ENCODE measurements around the gene EXOSC1.
A peak's percentile ranks its signal among the peaks of the same experiment; 100 is the strongest.
"Not testable (repeated sequence)": the region's sequence is repeated elsewhere in the genome, so short reads cannot be mapped to it uniquely, and the experiment has no call there.

The EXOSC1 gene, protein sequence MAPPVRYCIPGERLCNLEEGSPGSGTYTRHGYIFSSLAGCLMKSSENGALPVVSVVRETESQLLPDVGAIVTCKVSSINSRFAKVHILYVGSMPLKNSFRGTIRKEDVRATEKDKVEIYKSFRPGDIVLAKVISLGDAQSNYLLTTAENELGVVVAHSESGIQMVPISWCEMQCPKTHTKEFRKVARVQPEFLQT

DNA sequence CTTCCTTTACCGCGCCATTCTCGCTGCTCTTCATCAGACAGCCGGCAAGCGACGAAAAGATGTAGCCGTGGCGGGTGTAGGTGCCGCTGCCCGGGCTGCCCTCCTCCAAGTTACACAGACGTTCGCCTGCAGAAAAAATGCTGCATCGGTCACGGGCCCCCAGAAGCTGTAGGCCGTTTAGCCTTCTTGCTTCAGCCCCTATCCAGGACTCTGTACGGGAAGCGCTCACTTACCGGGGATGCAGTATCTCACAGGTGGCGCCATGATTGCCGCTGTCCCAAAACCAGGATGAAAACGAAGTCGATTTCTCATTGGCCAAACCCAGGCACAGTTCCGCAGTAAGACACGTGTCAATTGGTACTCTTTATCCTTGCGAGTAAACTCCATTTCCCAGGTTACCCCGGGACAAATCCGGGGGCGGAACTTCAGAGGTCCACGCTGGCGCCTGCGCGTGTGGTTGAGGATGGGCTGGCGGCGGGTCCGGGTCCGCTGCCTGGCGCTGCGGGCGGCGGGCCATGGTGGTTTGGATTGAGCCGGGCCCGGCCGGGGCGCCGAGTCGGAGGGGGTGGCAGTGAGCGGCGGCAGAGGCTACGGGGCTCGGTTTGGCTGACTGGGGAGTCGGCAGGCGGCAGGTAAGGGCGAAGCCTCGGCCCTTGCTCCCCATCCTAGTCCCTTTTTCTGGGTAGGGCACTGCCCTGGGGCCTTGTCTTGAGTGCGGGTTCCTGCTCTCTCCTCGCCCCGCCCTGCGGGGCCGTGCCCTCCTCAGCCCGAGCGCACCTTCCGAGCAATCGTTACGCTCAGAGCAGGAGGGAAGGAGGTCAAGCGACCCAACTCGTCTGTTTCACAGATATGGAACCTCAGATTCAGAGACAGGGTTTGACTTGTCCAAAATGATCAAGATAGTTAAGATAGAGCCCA, at the start of gene EXOSC1, which contains the start of gene ZDHHC16:
Gene EXOSC1 (minus strand): TSS at position 285 of the 918 bp plus-strand sequence. CDS start 21 bp downstream, at position 264.
Gene ZDHHC16 (plus strand): TSS at position 454 of the 918 bp plus-strand sequence. CDS start 5,501 bp downstream, outside the sequence.
- peak; percentile 95 for DNase-seq (ENCODE audit: low spot score)

- DNase-seq (ENCODE audit: low spot score), result no peak
Observed at GRCh38 chr10:97494863-97495506, 49.2 kb upstream of the EXOSC1 start.

DNA sequence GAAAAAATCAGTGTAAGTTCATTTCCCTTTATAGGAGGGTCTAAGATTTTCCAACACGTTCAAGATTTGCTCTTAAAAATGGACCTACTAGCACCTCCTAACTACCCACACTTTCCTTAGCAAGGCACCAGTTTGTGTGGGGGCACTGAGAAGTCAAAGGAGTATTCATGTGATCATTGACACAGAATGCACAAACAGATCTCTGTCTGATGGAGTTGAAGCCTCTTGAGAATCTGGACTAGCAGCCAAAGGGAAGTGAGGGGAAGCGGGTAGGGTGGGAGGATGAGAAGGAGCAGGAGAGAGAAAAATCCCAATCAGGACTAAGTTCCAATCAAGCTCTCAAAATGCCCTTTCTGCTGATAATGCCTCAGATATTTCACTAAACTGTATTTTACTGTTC, 48.3 kb upstream of the EXOSC1 start:
- no peak for DNase-seq (ENCODE audit: low spot score)

DNA sequence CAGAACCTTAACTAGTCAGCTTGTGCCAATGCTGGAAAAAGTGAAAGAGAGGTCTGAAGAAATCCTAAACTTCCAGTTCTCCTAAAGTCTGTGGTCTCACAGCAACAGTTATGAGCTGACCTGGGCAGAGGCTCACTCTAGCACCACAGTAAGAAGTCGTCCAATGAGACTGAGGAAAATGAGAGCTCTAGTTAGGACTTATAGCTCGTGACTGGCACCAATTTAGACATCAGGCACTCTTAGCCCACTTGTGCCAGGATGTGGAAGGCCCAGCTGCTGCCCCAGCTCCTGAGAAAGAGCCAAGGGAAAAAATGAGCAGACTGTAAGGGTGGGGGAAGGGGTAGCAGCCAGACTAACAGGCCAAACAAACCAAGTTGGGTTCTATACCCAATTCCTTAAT, 44.8 kb upstream of the EXOSC1 start:
- DNase-seq (ENCODE audit: low spot score), result no peak

GRCh38 chr10:97485647-97486281, 40.0 kb upstream of the EXOSC1 start:
- DNase-seq (ENCODE audit: low spot score), result no peak

DNA sequence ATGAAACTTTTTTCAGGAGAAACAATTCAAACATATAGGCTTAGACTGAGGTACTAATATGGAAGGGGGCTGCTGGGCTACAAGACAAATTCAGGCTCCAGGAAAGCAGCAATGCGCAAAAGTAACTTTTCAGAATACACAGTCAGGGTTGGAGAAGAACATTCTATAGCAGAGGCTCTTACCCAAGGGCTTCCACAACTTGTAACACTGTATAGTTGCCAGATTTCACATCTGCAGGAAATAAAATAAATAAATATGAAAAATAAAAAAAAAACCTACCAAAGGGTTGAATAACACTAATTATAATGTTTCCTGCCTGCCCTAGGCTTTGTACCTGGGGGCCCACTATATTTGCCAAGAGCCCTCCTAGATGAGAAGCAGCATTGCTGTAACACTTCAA, 38.1 kb upstream of the EXOSC1 start:
- DNase-seq (ENCODE audit: low spot score), result no peak

- DNase-seq (ENCODE audit: low spot score), result no peak
Observed at GRCh38 chr10:97483506-97483905, 37.7 kb upstream of the EXOSC1 start.

- no peak for DNase-seq (ENCODE audit: low spot score)
Observed at GRCh38 chr10:97482381-97482780, 36.6 kb upstream of the EXOSC1 start.

GRCh38 chr10:97481071-97481470, 35.3 kb upstream of the EXOSC1 start:
- no peak for DNase-seq (ENCODE audit: low spot score)

- DNase-seq (ENCODE audit: low spot score), result peak; percentile 78
Observed at GRCh38 chr10:97479939-97480338, 34.1 kb upstream of the EXOSC1 start.

DNA sequence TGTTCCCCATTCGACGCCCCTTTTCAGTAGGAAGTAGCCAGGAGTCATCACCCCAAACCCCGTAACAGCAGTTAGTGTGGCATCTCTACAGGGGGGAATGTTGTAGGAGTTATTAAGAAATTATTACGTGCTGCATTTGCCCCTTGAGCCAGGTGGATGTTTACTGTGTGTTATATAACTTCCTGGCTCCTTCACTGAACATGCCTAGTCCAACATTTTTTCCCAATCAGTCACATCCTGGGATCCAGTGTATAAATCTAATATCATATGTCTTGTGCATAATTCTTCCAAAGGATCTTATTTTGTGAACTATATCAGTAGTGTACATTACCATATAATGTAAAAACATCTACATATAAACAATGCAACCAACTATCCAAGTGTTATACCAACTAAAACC, 33.6 kb upstream of the EXOSC1 start:
- not testable (repeated sequence) for DNase-seq (ENCODE audit: low spot score)

- DNase-seq (ENCODE audit: low spot score), result no peak
Observed at GRCh38 chr10:97475936-97476594, 30.3 kb upstream of the EXOSC1 start.

DNA sequence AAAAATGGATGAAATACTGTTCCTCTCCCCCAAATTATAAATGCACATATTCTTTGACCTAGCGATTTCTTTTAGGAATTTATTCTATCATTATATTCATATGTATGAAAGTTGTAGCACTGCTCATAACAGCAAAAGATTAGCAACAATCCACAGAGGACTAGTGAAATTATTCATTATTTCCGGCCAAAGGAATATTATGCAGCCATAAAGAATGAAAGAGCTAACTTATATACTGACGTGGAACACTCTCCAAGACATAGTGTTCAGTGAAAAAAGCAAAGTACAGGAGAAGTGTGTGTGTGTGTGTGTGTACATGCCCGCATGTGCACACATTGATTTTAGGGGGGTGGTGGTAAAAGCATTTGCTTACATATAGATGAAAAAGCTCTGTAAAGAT, 29.1 kb upstream of the EXOSC1 start:
- DNase-seq (ENCODE audit: low spot score), result no peak

- DNase-seq (ENCODE audit: low spot score), result not testable (repeated sequence)
Observed at GRCh38 chr10:97468781-97469180, 23.0 kb upstream of the EXOSC1 start.

- no peak for DNase-seq (ENCODE audit: low spot score)
Observed at GRCh38 chr10:97468162-97468561, 22.4 kb upstream of the EXOSC1 start.

- DNase-seq (ENCODE audit: low spot score), result no peak
Observed at GRCh38 chr10:97466755-97467154, 20.9 kb upstream of the EXOSC1 start.

- DNase-seq (ENCODE audit: low spot score), result no peak
Observed at GRCh38 chr10:97465982-97466381, 20.2 kb upstream of the EXOSC1 start.

GRCh38 chr10:97464226-97464625, 18.4 kb upstream of the EXOSC1 start:
- no peak for DNase-seq (ENCODE audit: low spot score)

DNA sequence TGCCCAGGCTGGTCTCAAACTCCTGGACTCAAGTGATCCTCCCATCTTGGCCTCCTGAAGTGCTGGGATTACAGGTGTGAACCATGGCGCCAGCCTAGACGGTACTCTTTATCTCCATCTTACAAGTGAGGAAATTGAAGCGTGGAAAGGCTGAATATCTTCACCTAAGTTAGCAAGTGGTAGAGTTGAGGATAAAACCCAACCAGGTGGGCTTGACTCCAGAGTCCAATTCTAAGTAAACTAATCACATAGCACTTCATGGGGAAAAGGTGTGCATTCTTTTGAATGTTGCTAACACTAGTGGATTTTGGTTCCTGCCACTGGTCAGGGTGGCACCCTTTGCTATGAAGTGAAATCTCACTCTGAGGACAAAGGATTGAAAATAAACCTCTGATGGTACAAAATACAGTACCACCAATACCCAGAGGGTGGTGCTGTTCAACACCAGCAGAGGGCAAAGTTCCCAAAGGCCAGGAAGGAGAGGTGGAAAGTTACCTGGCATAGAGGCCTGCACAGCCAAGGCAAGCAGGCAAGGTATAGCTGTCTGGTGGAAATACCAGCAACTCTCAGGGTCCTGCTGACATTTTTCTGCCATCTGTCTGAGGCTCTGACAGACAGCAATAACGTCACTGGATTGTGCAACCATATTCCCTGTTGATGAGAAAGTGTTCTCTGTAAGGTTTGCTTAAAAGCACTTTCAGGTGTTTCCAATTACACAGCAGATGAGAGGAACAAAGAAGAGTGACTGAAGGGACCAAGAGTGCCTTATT, 17.7 kb upstream of the EXOSC1 start:
- peak; percentile 61 for DNase-seq (ENCODE audit: low spot score)

- no peak for DNase-seq (ENCODE audit: low spot score)
Observed at GRCh38 chr10:97462309-97462708, 16.5 kb upstream of the EXOSC1 start.

GRCh38 chr10:97459933-97460332, 14.1 kb upstream of the EXOSC1 start:
- no peak for DNase-seq (ENCODE audit: low spot score)
